Measurements from ENCODE around the gene PDCD1LG2. TPM values are rescaled to one million over a fixed set of nuclear protein-coding genes. Genes with fewer than 3 reads are reported as not detected.

The PDCD1LG2 gene
- total and polyA plus RNA-seq, 4 experiments from 2014 or later: 0.90 to 1.1 (median 1.1) TPM

DNA sequence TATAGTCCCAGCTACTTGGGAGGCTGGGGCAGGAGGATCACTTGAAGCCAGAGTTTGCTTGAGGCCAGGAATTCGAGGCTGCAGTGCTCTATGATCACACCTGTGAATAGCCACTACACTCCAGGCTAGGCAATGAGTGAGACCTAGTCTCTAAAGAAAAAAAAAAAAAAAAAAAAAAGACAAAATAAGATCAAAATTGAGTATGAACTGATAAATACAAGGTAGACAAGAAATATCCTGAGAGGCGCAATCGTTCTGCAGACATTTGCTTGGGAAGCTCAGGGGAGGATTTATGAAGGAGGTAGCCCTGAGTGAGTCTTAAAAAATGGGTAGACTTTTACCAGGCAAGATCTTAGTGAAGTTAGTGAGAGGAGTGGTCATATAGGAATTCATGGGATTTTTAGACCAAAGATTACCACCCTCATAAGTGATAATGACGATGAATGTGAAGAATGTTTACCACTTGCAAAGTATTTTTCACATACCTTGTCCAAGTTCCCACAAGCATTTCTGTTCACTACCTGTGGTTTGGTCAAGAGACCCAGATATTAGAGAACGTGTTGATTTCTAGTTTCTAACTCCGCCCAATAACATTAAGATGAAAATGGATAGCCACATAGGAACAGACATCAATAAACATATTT lies 4.4 kb downstream of the PDCD1LG2 start:
- Mint-ChIP-seq H3K27ac (no peak overlapping the region), H3K4me1 (peaks cover 38 to 62% (median 49%) of the 10 kb centered on the region in 4 donors), H3K4me3 (no peak overlapping the region), H3K9me3 (peaks cover 0 to 2% (median 0%) of the 10 kb centered on the region in 8 donors), H3K36me3 (no peaks in the 10 kb centered on the region), H3K27me3 (no peaks in the 10 kb centered on the region)
- ChIA-PET POLR2A (ENCODE audit: partially characterized antibody) (interaction anchor here (1.0 kb wide), 1 partner anchor 16 kb away, joined by 3 read pairs; no protein-coding TSS in a partner anchor), CTCF (ENCODE audit: partially characterized antibody) (no interaction called here)
- H3K4me1 ChIP-seq (ENCODE audit: insufficient read depth, low read length): peaks cover 38% of the 10 kb centered on the region
- intact Hi-C loops (cut with micrococcal nuclease): loop anchor here (5.0 kb wide), 2 partner anchors 42 to 43 kb away; no protein-coding TSS in a partner anchor
- no peak overlapping the region for H3K27ac ChIP-seq (ENCODE audit: low read depth, low read length)
- no peak overlapping the region for H3K4me3 ChIP-seq (ENCODE audit: low read length in 2 of 2)
- H3K36me3 ChIP-seq (ENCODE audit: insufficient read depth, low read length): no peaks in the 10 kb centered on the region
- H3K27me3 ChIP-seq (ENCODE audit: insufficient read depth, low read length): no peaks in the 10 kb centered on the region
- DNase-seq: no peak
- H3K9me3 ChIP-seq (ENCODE audit: control insufficient read depth in 1 of 2, low read length in 2 of 2): no peaks in the 10 kb centered on the region

DNA sequence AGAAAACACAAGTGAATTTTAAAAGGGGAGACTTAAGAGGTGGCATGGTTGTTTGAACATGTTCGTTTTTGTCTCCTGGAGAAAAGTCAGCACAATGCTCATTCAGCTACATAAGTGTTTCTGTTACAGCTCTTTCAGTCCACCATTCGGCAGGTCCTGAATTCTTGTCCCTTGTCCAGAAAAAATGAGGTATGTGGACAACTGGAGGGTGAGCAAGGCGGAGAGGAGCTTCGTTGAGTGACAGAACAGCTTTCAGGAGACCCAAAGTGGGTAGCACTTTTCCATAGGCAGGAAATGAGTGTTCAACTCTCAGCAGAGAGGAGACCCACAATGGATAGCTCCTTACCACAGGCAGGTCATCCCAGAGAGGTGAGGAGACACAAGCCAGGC lies 4.9 kb downstream of the PDCD1LG2 start:
- CTCF ChIA-PET (ENCODE audit: partially characterized antibody): no interaction called here
- H3K27me3 ChIP-seq (ENCODE audit: insufficient read depth, low read length): no peaks in the 10 kb centered on the region
- H3K36me3 Mint-ChIP-seq: no peaks in the 10 kb centered on the region
- H3K4me3 Mint-ChIP-seq: no peak overlapping the region
- POLR2A ChIA-PET (ENCODE audit: partially characterized antibody): interaction anchor here (0.6 to 1.0 kb wide), 2 partner anchors 15 to 16 kb away, joined by 3 read pairs; no protein-coding TSS in a partner anchor
- no peaks in the 10 kb centered on the region for H3K27me3 Mint-ChIP-seq
- no peaks in the 10 kb centered on the region for H3K9me3 ChIP-seq (ENCODE audit: control insufficient read depth in 1 of 2, low read length in 2 of 2)
- no peak for DNase-seq
- H3K27ac Mint-ChIP-seq: no peak overlapping the region
- peaks cover 33% of the 10 kb centered on the region for H3K4me1 ChIP-seq (ENCODE audit: insufficient read depth, low read length)
- no peak overlapping the region for H3K27ac ChIP-seq (ENCODE audit: low read depth, low read length)
- intact Hi-C loops (cut with micrococcal nuclease): no loop called here
- peaks cover 0 to 2% (median 0%) of the 10 kb centered on the region in 8 donors for H3K9me3 Mint-ChIP-seq
- H3K4me3 ChIP-seq (ENCODE audit: low read length in 2 of 2): no peak overlapping the region
- H3K4me1 Mint-ChIP-seq: peaks cover 33 to 57% (median 44%) of the 10 kb centered on the region in 4 donors
- H3K36me3 ChIP-seq (ENCODE audit: insufficient read depth, low read length): no peaks in the 10 kb centered on the region

DNA sequence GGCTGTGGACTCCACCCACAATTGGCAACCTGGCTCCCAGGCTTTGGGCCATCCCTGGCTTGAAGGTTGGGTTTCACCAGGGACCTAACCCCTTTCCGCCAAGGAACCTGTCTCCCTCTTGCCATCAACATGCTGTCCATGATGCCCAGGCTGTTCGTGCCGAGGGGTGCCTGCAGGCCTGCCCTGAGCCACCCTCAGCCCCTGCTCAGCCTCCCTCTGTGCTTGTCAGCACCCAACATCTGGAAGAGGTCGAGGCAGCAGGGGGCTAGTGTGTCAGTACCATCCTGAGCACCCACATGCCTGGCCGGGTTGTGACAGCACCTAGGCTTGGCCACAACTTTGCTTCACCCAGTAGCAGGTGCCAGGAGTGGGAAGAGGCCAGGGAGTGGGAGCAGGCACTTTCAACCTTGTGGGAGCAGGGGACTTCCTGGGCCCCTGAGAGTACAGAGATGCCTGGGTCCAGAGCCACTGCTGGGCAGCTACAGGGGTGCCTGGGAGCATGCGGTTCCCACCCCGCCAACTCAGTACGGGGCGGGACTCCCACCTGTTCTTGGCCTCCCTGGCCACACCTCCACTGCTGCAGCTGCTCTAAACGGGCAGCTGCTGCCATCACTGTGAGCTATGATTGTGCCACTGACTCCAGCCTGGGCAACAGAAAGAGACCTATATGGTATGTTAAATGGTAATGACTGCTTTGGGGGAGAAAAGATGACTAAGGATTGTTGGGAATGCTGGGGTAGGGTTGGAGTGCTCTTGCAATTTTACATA lies 6.3 kb downstream of the PDCD1LG2 start:
- CTCF ChIA-PET (ENCODE audit: partially characterized antibody): no interaction called here

DNA sequence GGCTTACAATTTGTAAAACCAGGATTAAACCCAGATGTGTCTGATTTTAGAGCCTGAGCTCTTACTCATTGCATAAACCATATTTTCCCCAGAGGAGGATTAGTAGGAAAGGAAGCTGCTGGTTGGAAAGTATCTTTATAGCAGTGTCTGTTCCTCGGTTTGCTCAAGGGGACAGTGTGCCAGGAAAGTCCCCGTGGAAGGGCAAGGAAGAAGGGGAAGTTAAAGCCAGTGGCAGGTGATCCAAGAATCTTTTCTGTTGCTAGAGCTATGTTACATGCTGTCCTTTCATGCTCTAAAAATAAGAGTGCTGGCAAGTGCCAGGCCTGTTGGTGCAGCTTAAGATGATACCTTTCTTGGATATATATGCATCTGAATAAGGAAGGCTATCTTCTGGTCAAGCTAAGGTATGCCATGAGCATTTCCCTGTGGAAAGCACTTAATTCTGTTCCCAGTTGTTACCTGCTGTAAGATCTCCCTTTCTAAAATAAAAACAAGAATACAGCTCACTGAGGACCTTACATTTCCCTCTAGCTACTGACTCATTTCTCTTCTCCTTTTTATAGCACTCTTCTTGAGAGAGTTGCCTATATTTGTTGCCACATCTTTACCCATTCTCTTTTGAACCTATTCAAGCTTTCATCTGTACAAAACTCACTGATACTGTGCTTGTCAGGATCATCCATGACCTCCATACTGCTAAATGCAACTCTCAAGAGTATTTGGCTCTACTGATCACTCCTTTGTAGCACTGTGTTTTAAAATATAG lies 8.0 kb downstream of the PDCD1LG2 start:
- H3K9me3 Mint-ChIP-seq: peaks cover 0 to 2% (median 0%) of the 10 kb centered on the region in 8 donors
- H3K27me3 Mint-ChIP-seq: no peaks in the 10 kb centered on the region
- no peak overlapping the region for H3K4me3 Mint-ChIP-seq
- H3K9me3 ChIP-seq (ENCODE audit: control insufficient read depth in 1 of 2, low read length in 2 of 2): no peaks in the 10 kb centered on the region
- no peaks in the 10 kb centered on the region for H3K36me3 ChIP-seq (ENCODE audit: insufficient read depth, low read length)
- peaks cover 12 to 26% (median 17%) of the 10 kb centered on the region in 4 donors for H3K4me1 Mint-ChIP-seq
- intact Hi-C loops (cut with micrococcal nuclease): no loop called here
- no peak for DNase-seq
- CTCF ChIA-PET (ENCODE audit: partially characterized antibody): interaction anchor here (0.6 to 1.6 kb wide), 5 partner anchors 13 to 81 kb away, joined by 3 to 5 read pairs (median 3); partner anchors contain the start of gene CD274
- H3K27me3 ChIP-seq (ENCODE audit: insufficient read depth, low read length): no peaks in the 10 kb centered on the region
- POLR2A ChIA-PET (ENCODE audit: partially characterized antibody): interaction anchor here (0.5 to 1.4 kb wide), 4 partner anchors 13 to 201 kb away, joined by 3 to 7 read pairs (median 4); no protein-coding TSS in a partner anchor
- H3K36me3 Mint-ChIP-seq: peaks cover 0 to 3% of the 10 kb centered on the region in 2 donors
- no peak overlapping the region for H3K27ac ChIP-seq (ENCODE audit: low read depth, low read length)
- H3K4me1 ChIP-seq (ENCODE audit: insufficient read depth, low read length): peaks cover 9% of the 10 kb centered on the region
- H3K4me3 ChIP-seq (ENCODE audit: low read length in 2 of 2): no peak overlapping the region
- H3K27ac Mint-ChIP-seq: peak overlapping the region in 3 of 7 donors; percentile 54 to 87 (median 70)

More for the DNA sequence above, 6.3 kb downstream of the PDCD1LG2 start:
- POLR2A ChIA-PET (ENCODE audit: partially characterized antibody): no interaction called here
- Histone ChIP-seq H3K4me3 (ENCODE audit: low read length in 2 of 2) (no peak overlapping the region), H3K9me3 (ENCODE audit: control insufficient read depth in 1 of 2, low read length in 2 of 2) (no peaks in the 10 kb centered on the region), H3K27ac (ENCODE audit: low read depth, low read length) (no peak overlapping the region), H3K36me3 (ENCODE audit: insufficient read depth, low read length) (no peaks in the 10 kb centered on the region), H3K4me1 (ENCODE audit: insufficient read depth, low read length) (peaks cover 19% of the 10 kb centered on the region), H3K27me3 (ENCODE audit: insufficient read depth, low read length) (no peaks in the 10 kb centered on the region)
- Mint-ChIP-seq H3K27ac (no peak overlapping the region), H3K4me3 (no peak overlapping the region), H3K9me3 (peaks cover 0 to 2% (median 0%) of the 10 kb centered on the region in 8 donors), H3K4me1 (peaks cover 22 to 43% (median 31%) of the 10 kb centered on the region in 4 donors), H3K36me3 (no peaks in the 10 kb centered on the region), H3K27me3 (no peaks in the 10 kb centered on the region)
- intact Hi-C loops (cut with micrococcal nuclease): no loop called here
- DNase-seq: no peak

DNA sequence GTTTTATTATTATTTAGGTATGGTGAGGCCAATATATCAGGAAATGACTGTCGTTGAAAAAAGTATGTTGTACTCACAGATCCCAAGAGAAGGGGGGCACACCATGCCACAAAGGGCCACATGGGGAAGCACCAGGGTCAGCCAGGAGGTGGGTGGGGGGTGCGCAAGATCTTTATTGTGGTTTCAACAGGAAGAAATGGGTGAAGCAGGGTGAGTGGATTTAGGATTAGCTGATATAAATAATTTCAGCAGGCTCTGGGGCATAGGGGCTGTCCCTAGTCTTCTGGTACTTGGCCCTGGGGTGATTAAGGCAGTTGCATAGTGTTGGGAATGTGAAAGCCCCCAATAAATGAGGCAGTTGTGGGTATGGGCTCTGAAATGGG lies 8.6 kb downstream of the PDCD1LG2 start:
- Histone ChIP-seq H3K27ac (ENCODE audit: low read depth, low read length) (no peak overlapping the region), H3K36me3 (ENCODE audit: insufficient read depth, low read length) (no peaks in the 10 kb centered on the region), H3K9me3 (ENCODE audit: control insufficient read depth in 1 of 2, low read length in 2 of 2) (no peaks in the 10 kb centered on the region), H3K4me1 (ENCODE audit: insufficient read depth, low read length) (peaks cover 9% of the 10 kb centered on the region), H3K4me3 (ENCODE audit: low read length in 2 of 2) (no peak overlapping the region), H3K27me3 (ENCODE audit: insufficient read depth, low read length) (no peaks in the 10 kb centered on the region)
- Mint-ChIP-seq H3K4me3 (peak overlapping the region in 2 of 8 donors; percentile 19 to 31), H3K9me3 (peaks cover 0 to 2% (median 0%) of the 10 kb centered on the region in 8 donors), H3K27ac (peak overlapping the region in 1 of 7 donors; percentile 87), H3K27me3 (no peaks in the 10 kb centered on the region), H3K36me3 (peaks cover 0 to 3% of the 10 kb centered on the region in 2 donors), H3K4me1 (peaks cover 12 to 20% (median 17%) of the 10 kb centered on the region in 4 donors)
- intact Hi-C loops (cut with micrococcal nuclease): no loop called here
- POLR2A ChIA-PET (ENCODE audit: partially characterized antibody): interaction anchor here (0.7 to 1.4 kb wide), 3 partner anchors 12 to 68 kb away, joined by 3 to 7 read pairs (median 4); no protein-coding TSS in a partner anchor
- DNase-seq: no peak
- CTCF ChIA-PET (ENCODE audit: partially characterized antibody): interaction anchor here (0.9 to 1.6 kb wide), 4 partner anchors 13 to 69 kb away, joined by 3 to 5 read pairs (median 4); partner anchors contain the start of gene CD274

DNA sequence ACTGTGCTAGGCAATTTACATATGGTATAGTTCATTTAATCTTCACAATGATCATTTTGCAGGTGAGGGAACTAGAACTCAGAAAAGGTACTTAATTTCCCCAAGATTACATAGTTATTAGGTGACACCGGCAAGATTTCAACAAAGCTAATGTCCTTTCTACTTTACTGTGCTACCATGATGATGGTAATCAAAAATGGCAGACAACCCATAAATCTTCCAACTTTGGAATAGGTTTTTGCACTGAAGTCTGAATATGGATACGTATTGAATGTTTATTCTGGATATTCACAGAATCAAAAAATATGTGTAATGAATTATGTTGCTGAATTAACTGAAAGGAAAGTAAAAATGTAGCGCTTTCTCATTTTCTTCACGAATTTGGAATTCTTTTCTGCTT lies 13.8 kb downstream of the PDCD1LG2 start:
- H3K4me3 Mint-ChIP-seq: no peak overlapping the region
- CTCF ChIA-PET (ENCODE audit: partially characterized antibody): interaction anchor here (2.8 kb wide), 1 partner anchor 13 kb away, joined by 9 read pairs; the partner anchor contains the start of gene PDCD1LG2

More for the DNA sequence above, 13.8 kb downstream of the PDCD1LG2 start:
- DNase-seq: no peak
- Histone ChIP-seq H3K4me3 (ENCODE audit: low read length in 2 of 2) (no peak overlapping the region), H3K4me1 (ENCODE audit: insufficient read depth, low read length) (peaks cover 1% of the 10 kb centered on the region), H3K36me3 (ENCODE audit: insufficient read depth, low read length) (no peaks in the 10 kb centered on the region), H3K9me3 (ENCODE audit: control insufficient read depth in 1 of 2, low read length in 2 of 2) (no peaks in the 10 kb centered on the region), H3K27ac (ENCODE audit: low read depth, low read length) (no peak overlapping the region), H3K27me3 (ENCODE audit: insufficient read depth, low read length) (no peaks in the 10 kb centered on the region)
- no peaks in the 10 kb centered on the region for H3K9me3 Mint-ChIP-seq
- H3K36me3 Mint-ChIP-seq: peaks cover 0 to 3% of the 10 kb centered on the region in 2 donors
- peaks cover 2 to 5% (median 3%) of the 10 kb centered on the region in 4 donors for H3K4me1 Mint-ChIP-seq
- H3K27me3 Mint-ChIP-seq: no peaks in the 10 kb centered on the region
- POLR2A ChIA-PET (ENCODE audit: partially characterized antibody): interaction anchor here (1.0 kb wide), 1 partner anchor 10 kb away, joined by 3 read pairs; no protein-coding TSS in a partner anchor
- no peak overlapping the region for H3K27ac Mint-ChIP-seq
- intact Hi-C loops (cut with micrococcal nuclease): no loop called here

Measured in CD4-positive, alpha-beta memory T cell (primary cell).